ENCODE data around the gene AOX1.

Gene AOX1

DNA sequence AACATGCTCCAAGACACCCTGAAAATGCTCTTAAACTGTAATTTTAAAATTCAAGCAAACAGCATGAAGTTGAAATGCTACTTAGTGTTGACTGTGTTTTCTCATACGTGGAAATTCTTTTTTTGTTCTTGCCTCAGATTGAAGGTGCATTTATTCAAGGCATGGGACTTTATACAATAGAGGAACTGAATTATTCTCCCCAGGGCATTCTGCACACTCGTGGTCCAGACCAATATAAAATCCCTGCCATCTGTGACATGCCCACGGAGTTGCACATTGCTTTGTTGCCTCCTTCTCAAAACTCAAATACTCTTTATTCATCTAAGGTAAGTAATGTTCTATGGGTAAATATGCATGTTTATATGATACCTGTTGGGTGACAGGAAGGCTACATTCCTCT lies 82.7 kb downstream of the AOX1 start:
- no peak overlapping the region for H3K27ac ChIP-seq (ENCODE audit: extremely low read depth, low read depth, low read length)
- CTCF ChIA-PET: interaction anchor here (0.6 kb wide), 1 partner anchor 773 kb away, joined by 3 read pairs; no protein-coding TSS in a partner anchor
- no peaks in the 10 kb centered on the region for H3K36me3 ChIP-seq (ENCODE audit: control insufficient read depth in 2 of 2, insufficient read depth in 1 of 2, low read length in 2 of 2)
- TF ChIP-seq ZNF10 (tag by site-specific recombination; IDR thresholded peaks at IDR 0.05): no peak
- TF ChIP-seq, protein P1, sequence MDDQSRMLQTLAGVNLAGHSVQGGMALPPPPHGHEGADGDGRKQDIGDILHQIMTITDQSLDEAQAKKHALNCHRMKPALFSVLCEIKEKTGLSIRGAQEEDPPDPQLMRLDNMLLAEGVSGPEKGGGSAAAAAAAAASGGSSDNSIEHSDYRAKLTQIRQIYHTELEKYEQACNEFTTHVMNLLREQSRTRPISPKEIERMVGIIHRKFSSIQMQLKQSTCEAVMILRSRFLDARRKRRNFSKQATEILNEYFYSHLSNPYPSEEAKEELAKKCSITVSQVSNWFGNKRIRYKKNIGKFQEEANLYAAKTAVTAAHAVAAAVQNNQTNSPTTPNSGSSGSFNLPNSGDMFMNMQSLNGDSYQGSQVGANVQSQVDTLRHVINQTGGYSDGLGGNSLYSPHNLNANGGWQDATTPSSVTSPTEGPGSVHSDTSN (CRISPR knock-in tag; IDR thresholded peaks at IDR 0.05): no peak
- TF ChIP-seq, protein P2, sequence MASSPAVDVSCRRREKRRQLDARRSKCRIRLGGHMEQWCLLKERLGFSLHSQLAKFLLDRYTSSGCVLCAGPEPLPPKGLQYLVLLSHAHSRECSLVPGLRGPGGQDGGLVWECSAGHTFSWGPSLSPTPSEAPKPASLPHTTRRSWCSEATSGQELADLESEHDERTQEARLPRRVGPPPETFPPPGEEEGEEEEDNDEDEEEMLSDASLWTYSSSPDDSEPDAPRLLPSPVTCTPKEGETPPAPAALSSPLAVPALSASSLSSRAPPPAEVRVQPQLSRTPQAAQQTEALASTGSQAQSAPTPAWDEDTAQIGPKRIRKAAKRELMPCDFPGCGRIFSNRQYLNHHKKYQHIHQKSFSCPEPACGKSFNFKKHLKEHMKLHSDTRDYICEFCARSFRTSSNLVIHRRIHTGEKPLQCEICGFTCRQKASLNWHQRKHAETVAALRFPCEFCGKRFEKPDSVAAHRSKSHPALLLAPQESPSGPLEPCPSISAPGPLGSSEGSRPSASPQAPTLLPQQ (tag by site-specific recombination; IDR thresholded peaks at IDR 0.05): no peak
- no peak for TF ChIP-seq ZSCAN16 (tag by site-specific recombination; IDR thresholded peaks at IDR 0.05)
- no peak for TF ChIP-seq SCRT2 (tag by site-specific recombination; IDR thresholded peaks at IDR 0.05)
- TF ChIP-seq YY2 (tag by site-specific recombination; IDR thresholded peaks at IDR 0.05): no peak
- TF ChIP-seq ZNF169 (tag by site-specific recombination; IDR thresholded peaks at IDR 0.05): no peak
- no peak for TF ChIP-seq HOXC10 (CRISPR knock-in tag; IDR thresholded peaks at IDR 0.05)
- no peaks in the 10 kb centered on the region for H3K4me1 ChIP-seq (ENCODE audit: control insufficient read depth, insufficient read depth, low read length)
- H3K4me3 ChIP-seq (ENCODE audit: low read depth, low read length): no peak overlapping the region
- H3K9me3 ChIP-seq (ENCODE audit: control insufficient read depth, insufficient read depth, low read depth, low read length): no peaks in the 10 kb centered on the region
- POLR2A ChIA-PET: no interaction called here

DNA sequence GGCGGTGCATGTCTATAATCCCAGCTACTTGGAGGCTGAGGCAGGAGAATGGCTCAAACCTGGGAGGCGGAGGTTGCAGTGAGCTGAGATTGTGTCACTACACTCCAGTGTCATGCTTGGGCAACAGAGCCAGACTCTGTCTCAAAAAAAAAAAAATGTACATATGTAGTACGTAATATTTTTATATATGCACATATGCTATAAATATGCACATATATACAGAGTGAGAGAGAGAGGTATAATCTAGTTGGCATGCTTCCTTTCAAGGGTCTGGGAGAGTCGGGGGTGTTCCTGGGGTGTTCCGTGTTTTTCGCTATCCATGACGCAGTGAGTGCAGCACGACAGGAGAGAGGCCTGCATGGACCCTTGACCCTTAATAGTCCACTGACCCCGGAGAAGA lies 83.5 kb downstream of the AOX1 start:
- H3K27ac ChIP-seq (ENCODE audit: extremely low read depth, low read depth, low read length): no peak overlapping the region
- no peaks in the 10 kb centered on the region for H3K9me3 ChIP-seq (ENCODE audit: control insufficient read depth, insufficient read depth, low read depth, low read length)
- no peaks in the 10 kb centered on the region for H3K36me3 ChIP-seq (ENCODE audit: control insufficient read depth in 2 of 2, insufficient read depth in 1 of 2, low read length in 2 of 2)
- H3K4me1 ChIP-seq (ENCODE audit: control insufficient read depth, insufficient read depth, low read length): no peaks in the 10 kb centered on the region
- CTCF ChIA-PET: interaction anchor here (0.6 kb wide), 1 partner anchor 774 kb away, joined by 3 read pairs; no protein-coding TSS in a partner anchor
- POLR2A ChIA-PET: no interaction called here
- no peak overlapping the region for H3K4me3 ChIP-seq (ENCODE audit: low read depth, low read length)
- TF ChIP-seq ZNF600 (tag by site-specific recombination; IDR thresholded peaks at IDR 0.05) (no peak), ZNF433 (tag by site-specific recombination; IDR thresholded peaks at IDR 0.05; ENCODE audit: low read depth) (no peak), MEIS1 (CRISPR knock-in tag; IDR thresholded peaks at IDR 0.05; ENCODE audit: borderline replicate concordance) (no peak), TCF7L2 (IDR thresholded peaks at IDR 0.05; ENCODE audit: borderline replicate concordance, low read depth, low read length) (no peak), ZNF621 (tag by site-specific recombination; IDR thresholded peaks at IDR 0.05) (no peak), EGR2 (tag by site-specific recombination; IDR thresholded peaks at IDR 0.05; ENCODE audit: low read depth) (no peak), ZNF169 (tag by site-specific recombination; IDR thresholded peaks at IDR 0.05) (no peak), ZNF521 (tag by site-specific recombination; IDR thresholded peaks at IDR 0.05) (no peak), ZNF548 (tag by site-specific recombination; IDR thresholded peaks at IDR 0.05) (no peak), ZNF664 (tag by site-specific recombination; IDR thresholded peaks at IDR 0.05) (no peak), ZFP3 (tag by site-specific recombination; IDR thresholded peaks at IDR 0.05; ENCODE audit: low read depth) (no peak), ZNF426 (tag by site-specific recombination; IDR thresholded peaks at IDR 0.05) (no peak), ZNF121 (tag by site-specific recombination; IDR thresholded peaks at IDR 0.05) (no peak), ZNF23 (tag by site-specific recombination; IDR thresholded peaks at IDR 0.05; ENCODE audit: borderline replicate concordance) (no peak), ZNF16 (tag by site-specific recombination; IDR thresholded peaks at IDR 0.05; ENCODE audit: low read depth) (no peak), ZNF654 (tag by site-specific recombination; IDR thresholded peaks at IDR 0.05; ENCODE audit: low read depth) (no peak), ZNF10 (tag by site-specific recombination; IDR thresholded peaks at IDR 0.05) (no peak)
- TF ChIP-seq, protein P3, sequence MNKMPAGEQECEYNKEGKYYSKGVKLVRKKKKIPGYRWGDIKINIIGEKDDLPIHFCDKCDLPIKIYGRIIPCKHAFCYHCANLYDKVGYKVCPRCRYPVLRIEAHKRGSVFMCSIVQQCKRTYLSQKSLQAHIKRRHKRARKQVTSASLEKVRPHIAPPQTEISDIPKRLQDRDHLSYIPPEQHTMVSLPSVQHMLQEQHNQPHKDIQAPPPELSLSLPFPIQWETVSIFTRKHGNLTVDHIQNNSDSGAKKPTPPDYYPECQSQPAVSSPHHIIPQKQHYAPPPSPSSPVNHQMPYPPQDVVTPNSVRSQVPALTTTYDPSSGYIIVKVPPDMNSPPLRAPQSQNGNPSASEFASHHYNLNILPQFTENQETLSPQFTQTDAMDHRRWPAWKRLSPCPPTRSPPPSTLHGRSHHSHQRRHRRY (tag by site-specific recombination; IDR thresholded peaks at IDR 0.05): no peak
- TF ChIP-seq, protein P4, sequence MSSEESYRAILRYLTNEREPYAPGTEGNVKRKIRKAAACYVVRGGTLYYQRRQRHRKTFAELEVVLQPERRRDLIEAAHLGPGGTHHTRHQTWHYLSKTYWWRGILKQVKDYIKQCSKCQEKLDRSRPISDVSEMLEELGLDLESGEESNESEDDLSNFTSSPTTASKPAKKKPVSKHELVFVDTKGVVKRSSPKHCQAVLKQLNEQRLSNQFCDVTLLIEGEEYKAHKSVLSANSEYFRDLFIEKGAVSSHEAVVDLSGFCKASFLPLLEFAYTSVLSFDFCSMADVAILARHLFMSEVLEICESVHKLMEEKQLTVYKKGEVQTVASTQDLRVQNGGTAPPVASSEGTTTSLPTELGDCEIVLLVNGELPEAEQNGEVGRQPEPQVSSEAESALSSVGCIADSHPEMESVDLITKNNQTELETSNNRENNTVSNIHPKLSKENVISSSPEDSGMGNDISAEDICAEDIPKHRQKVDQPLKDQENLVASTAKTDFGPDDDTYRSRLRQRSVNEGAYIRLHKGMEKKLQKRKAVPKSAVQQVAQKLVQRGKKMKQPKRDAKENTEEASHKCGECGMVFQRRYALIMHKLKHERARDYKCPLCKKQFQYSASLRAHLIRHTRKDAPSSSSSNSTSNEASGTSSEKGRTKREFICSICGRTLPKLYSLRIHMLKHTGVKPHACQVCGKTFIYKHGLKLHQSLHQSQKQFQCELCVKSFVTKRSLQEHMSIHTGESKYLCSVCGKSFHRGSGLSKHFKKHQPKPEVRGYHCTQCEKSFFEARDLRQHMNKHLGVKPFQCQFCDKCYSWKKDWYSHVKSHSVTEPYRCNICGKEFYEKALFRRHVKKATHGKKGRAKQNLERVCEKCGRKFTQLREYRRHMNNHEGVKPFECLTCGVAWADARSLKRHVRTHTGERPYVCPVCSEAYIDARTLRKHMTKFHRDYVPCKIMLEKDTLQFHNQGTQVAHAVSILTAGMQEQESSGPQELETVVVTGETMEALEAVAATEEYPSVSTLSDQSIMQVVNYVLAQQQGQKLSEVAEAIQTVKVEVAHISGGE (tag by site-specific recombination; conservative IDR thresholded peaks at IDR 0.05; ENCODE audit: low read depth): no peak
- TF ChIP-seq, protein P5, sequence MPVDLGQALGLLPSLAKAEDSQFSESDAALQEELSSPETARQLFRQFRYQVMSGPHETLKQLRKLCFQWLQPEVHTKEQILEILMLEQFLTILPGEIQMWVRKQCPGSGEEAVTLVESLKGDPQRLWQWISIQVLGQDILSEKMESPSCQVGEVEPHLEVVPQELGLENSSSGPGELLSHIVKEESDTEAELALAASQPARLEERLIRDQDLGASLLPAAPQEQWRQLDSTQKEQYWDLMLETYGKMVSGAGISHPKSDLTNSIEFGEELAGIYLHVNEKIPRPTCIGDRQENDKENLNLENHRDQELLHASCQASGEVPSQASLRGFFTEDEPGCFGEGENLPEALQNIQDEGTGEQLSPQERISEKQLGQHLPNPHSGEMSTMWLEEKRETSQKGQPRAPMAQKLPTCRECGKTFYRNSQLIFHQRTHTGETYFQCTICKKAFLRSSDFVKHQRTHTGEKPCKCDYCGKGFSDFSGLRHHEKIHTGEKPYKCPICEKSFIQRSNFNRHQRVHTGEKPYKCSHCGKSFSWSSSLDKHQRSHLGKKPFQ (tag by site-specific recombination; IDR thresholded peaks at IDR 0.05): no peak
